Mesodermal cell (in vitro differentiated cells): Measurements from ENCODE around the gene NME1. TPM values are rescaled to one million over a fixed set of nuclear protein-coding genes. Genes with fewer than 3 reads are reported as not detected.
A peak's percentile ranks its signal among the peaks of the same experiment; 100 is the strongest.
"Not testable (repeated sequence)": the region's sequence is repeated elsewhere in the genome, so short reads cannot be mapped to it uniquely, and the experiment has no call there.

Experiments
- H3K27ac ChIP-seq: 2 replicates; pipeline ENCODE4 v1.7.0; 2013; ENCODE audit warnings: mild to moderate bottlenecking, low read depth, low read length, moderate library complexity; ENCODE audit not compliant: severe bottlenecking
- H3K36me3 ChIP-seq: 2 replicates; pipeline ENCODE4 v1.7.1; 2013; ENCODE audit warnings: mild to moderate bottlenecking, low read length, moderate library complexity; ENCODE audit not compliant: control insufficient read depth, insufficient read depth
- H3K4me1 ChIP-seq: one replicate; pipeline ENCODE4 v1.7.1; 2013; ENCODE audit warnings: mild to moderate bottlenecking, low read length; ENCODE audit not compliant: insufficient read depth, control insufficient read depth, poor library complexity, severe bottlenecking
- H3K4me3 ChIP-seq: 2 replicates; pipeline ENCODE4 v1.7.0; 2013; ENCODE audit warnings: low read length, control low read depth, mild to moderate bottlenecking; ENCODE audit not compliant: insufficient read depth, poor library complexity, severe bottlenecking; ENCODE audit errors: extremely low read depth
- H3K9me3 ChIP-seq: 2 replicates; pipeline ENCODE4 v1.7.1; 2013; ENCODE audit warnings: mild to moderate bottlenecking, low read length, moderate library complexity; ENCODE audit not compliant: control insufficient read depth
- WGBS, 2 experiments: methylation state at CpG; one replicate each; pipeline ENCODE4 v1.1.5; 2013; ENCODE audit warnings: missing lambda C conversion rate in 2 of 2; ENCODE audit not compliant: insufficient coverage in 2 of 2; 5-methylcytosine and 5-hydroxymethylcytosine counted together
- polyA plus RNA-seq, 2 experiments: library from polyadenylated mRNA; stranded (reverse); fragments of 50-300 nt; gene quantifications; one replicate each; pipeline ENCODE4 v1.2.3, GENCODE V29; 2013

Gene NME1
- polyA plus RNA-seq (2013, experiment 1 of 2), result 161 TPM
- 138 TPM for polyA plus RNA-seq (2013, experiment 2 of 2)

- Histone ChIP-seq H3K36me3 (peaks cover 32% of the 10 kb centered on the region), H3K9me3 (no peaks in the 10 kb centered on the region), H3K4me3 (peak within 1 kb of the TSS; percentile 74), H3K4me1 (no peaks in the 10 kb centered on the region), H3K27ac (peak within 1 kb of the TSS; percentile 87)
- WGBS, 2 experiments, result 1% methylated on average over 58 to 59 of the region's 60 CpGs
These were observed at the start of gene NME1 for GRCh38 chr17:51153210-51154072. NME1 (plus strand) TSS chr17:51153559; CDS start chr17:51155655, 2,096 bp downstream.

GRCh38 chr17:51107778-51108177 lies 45.6 kb upstream of the NME1 start:
- no peak overlapping the region for H3K27ac ChIP-seq
- WGBS, 2 experiments, result 86 to 100% methylated on average over 1 of the region's 1 CpG
- no peaks in the 10 kb centered on the region for H3K9me3 ChIP-seq
- no peak overlapping the region for H3K4me3 ChIP-seq
- H3K4me1 ChIP-seq, result no peaks in the 10 kb centered on the region
- peaks cover 26% of the 10 kb centered on the region for H3K36me3 ChIP-seq

- H3K4me3 ChIP-seq, H3K9me3 ChIP-seq, H3K4me1 ChIP-seq, H3K27ac ChIP-seq: not testable (repeated sequence)
- 95% methylated on average over 9 to 11 of the region's 16 CpGs for WGBS, 2 experiments
- H3K36me3 ChIP-seq, result peaks cover 40% of the 10 kb centered on the region
These were observed 40.8 kb upstream of the NME1 start for GRCh38 chr17:51112303-51113222.

- Histone ChIP-seq H3K4me1 (peaks cover 6% of the 10 kb centered on the region), H3K27ac (no peak overlapping the region), H3K4me3 (no peak overlapping the region), H3K9me3 (no peaks in the 10 kb centered on the region), H3K36me3 (peaks cover 35% of the 10 kb centered on the region)
- WGBS, 2 experiments, result 100% methylated on average over 1 of the region's 4 CpGs; no CpG with 5 or more reads in 1 of the 2 experiments
These were observed 38.2 kb upstream of the NME1 start for GRCh38 chr17:51115179-51115578.

- Histone ChIP-seq H3K9me3 (no peaks in the 10 kb centered on the region), H3K27ac (no peak overlapping the region), H3K4me1 (peaks cover 10% of the 10 kb centered on the region), H3K4me3 (peak overlapping the region; percentile 94), H3K36me3 (peaks cover 22% of the 10 kb centered on the region)
- WGBS, 2 experiments, result 91 to 98% methylated on average over 6 to 11 of the region's 14 CpGs
These were observed 34.8 kb upstream of the NME1 start for GRCh38 chr17:51118330-51119195.

GRCh38 chr17:51119415-51120356 lies 33.7 kb upstream of the NME1 start:
- peaks cover 18% of the 10 kb centered on the region for H3K36me3 ChIP-seq
- H3K9me3 ChIP-seq, result no peaks in the 10 kb centered on the region
- peaks cover 10% of the 10 kb centered on the region for H3K4me1 ChIP-seq
- 4 to 6% methylated on average over 22 to 43 of the region's 49 CpGs for WGBS, 2 experiments
- H3K27ac ChIP-seq, result peak overlapping the region; percentile 85
- peak overlapping the region; percentile 94 for H3K4me3 ChIP-seq

GRCh38 chr17:51120357-51120738 lies 33.0 kb upstream of the NME1 start:
- 0% methylated on average over 22 to 28 of the region's 42 CpGs for WGBS, 2 experiments
- H3K4me3 ChIP-seq, result peak overlapping the region; percentile 94
- no peaks in the 10 kb centered on the region for H3K9me3 ChIP-seq
- H3K4me1 ChIP-seq, result peaks cover 10% of the 10 kb centered on the region
- peak overlapping the region; percentile 85 for H3K27ac ChIP-seq
- H3K36me3 ChIP-seq, result peaks cover 17% of the 10 kb centered on the region

- Histone ChIP-seq H3K4me1 (peaks cover 10% of the 10 kb centered on the region), H3K4me3 (peak within 1 kb of the TSS; percentile 94), H3K36me3 (peaks cover 13% of the 10 kb centered on the region), H3K9me3 (no peaks in the 10 kb centered on the region), H3K27ac (peak within 1 kb of the TSS; percentile 96)
- WGBS, 2 experiments, result 0 to 1% methylated on average over 26 to 47 of the region's 68 CpGs
These were observed 32.4 kb upstream of the NME1 start, which contains the start of gene SPAG9 for GRCh38 chr17:51120739-51121619. SPAG9 (minus strand) TSS chr17:51120868; CDS start chr17:51120656, 212 bp downstream.
